Stimulated activated naive CD8-positive, alpha-beta T cell treated with anti-CD3 and anti-CD28 coated beads, Interleukin-15, Interleukin-2, amounts not matched to agents 100 ng/mL and 50 ng/mL, for 24 hours (primary cell): ENCODE data around the gene BTLA.
"Not testable (repeated sequence)": the region's sequence is repeated elsewhere in the genome, so short reads cannot be mapped to it uniquely, and the experiment has no call there.

Experiments
- H3K27ac Mint-ChIP-seq: one replicate; pipeline ENCODE4 v1.8.0; 2021; ENCODE audit warnings: mild to moderate bottlenecking, mixed read lengths
- H3K27me3 Mint-ChIP-seq: one replicate; pipeline ENCODE4 v1.8.0; 2021; ENCODE audit warnings: mixed read lengths
- H3K36me3 Mint-ChIP-seq: one replicate; pipeline ENCODE4 v1.8.0; 2021; ENCODE audit warnings: low read depth, mixed read lengths
- H3K4me1 Mint-ChIP-seq: one replicate; pipeline ENCODE4 v1.8.0; 2021; ENCODE audit warnings: low read depth, mixed read lengths
- H3K4me3 Mint-ChIP-seq: one replicate; pipeline ENCODE4 v1.8.0; 2021; ENCODE audit warnings: mild to moderate bottlenecking, mixed read lengths
- H3K9me3 Mint-ChIP-seq: one replicate; pipeline ENCODE4 v1.8.0; 2021; ENCODE audit warnings: mixed read lengths

Gene BTLA

DNA sequence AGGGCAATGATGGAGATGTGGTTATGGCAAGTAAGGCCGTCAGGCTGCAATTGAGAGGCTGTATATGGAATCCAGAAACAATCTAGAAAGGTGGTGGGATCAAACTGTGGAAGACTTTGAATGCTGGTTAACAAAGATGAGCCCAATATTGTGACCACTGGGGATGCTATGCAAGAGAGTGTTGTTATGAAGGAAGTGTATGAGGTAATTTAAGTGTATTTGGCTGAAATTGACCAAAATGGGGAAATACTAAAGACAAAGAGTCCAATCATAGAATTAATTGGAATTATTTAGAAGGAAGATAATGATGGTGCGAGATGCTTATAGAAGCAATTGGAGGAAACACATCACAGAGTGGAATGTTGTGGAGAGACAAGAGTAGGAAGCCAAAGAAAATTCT lies 24.5 kb downstream of the BTLA start:
- Mint-ChIP-seq H3K36me3 (peaks cover 83% of the 10 kb centered on the region), H3K4me3 (peak overlapping the region; percentile 17), H3K4me1 (peaks cover 67% of the 10 kb centered on the region), H3K9me3 (no peaks in the 10 kb centered on the region), H3K27me3 (no peaks in the 10 kb centered on the region), H3K27ac (peak overlapping the region; percentile 53)

DNA sequence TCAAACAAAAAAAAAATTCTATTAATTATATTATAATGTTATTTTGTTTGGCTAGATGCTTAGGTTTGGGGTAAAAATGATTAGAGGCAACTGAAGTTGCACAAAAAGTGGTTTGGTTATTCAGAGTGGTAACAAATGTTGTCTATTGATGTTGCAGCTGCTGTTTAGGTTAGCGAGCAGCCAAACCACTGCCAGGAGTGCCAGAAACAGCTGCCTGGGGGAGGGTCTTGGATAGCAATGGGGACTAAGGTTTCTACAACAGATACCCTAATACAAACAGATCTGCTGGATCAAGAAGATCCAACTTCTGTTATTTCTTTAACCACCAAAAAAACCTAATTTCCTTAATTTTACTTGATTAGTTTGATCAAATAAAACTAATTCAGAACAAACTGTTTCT lies 26.6 kb downstream of the BTLA start:
- peak overlapping the region; percentile 64 for H3K27ac Mint-ChIP-seq
- H3K4me3 Mint-ChIP-seq: no peak overlapping the region
- H3K9me3 Mint-ChIP-seq: no peaks in the 10 kb centered on the region
- peaks cover 79% of the 10 kb centered on the region for H3K4me1 Mint-ChIP-seq
- H3K36me3 Mint-ChIP-seq: peaks cover 77% of the 10 kb centered on the region
- no peaks in the 10 kb centered on the region for H3K27me3 Mint-ChIP-seq

DNA sequence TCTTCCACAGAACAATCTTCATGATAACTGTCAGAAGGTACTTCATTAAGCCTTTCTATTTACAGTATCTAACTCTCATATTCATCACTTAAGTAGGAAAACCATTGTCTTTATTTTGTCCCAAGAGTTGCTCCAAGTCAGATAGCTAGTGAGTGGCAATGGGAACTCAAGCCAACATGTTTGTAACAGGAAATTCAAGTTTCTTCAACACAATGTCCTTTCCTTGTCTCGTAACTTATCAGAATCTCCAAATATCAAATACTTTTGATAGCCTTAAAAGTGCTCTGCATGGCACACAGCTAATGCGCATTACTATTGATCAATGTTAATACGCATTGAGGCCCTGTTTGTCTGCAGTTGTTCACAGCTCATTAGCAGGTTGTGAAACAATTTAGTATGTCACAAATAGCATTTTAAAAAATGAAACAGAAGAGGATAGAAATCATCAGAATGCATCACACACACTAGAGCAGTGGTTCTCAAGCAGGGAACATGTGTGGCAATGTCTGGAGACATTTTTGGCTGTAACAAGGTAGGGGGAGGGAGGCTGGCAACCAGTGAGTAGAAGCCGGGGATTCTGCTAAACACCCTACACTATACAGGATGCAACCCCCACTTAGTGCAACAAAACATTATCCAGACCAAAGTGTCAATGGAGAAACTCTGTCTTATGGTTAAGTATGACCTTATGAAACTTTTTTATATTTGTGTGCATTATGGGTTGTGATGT lies 27.5 kb downstream of the BTLA start:
- Mint-ChIP-seq H3K9me3 (no peaks in the 10 kb centered on the region), H3K27me3 (no peaks in the 10 kb centered on the region), H3K27ac (peak overlapping the region; percentile 14), H3K36me3 (peaks cover 74% of the 10 kb centered on the region), H3K4me3 (no peak overlapping the region), H3K4me1 (peaks cover 81% of the 10 kb centered on the region)

DNA sequence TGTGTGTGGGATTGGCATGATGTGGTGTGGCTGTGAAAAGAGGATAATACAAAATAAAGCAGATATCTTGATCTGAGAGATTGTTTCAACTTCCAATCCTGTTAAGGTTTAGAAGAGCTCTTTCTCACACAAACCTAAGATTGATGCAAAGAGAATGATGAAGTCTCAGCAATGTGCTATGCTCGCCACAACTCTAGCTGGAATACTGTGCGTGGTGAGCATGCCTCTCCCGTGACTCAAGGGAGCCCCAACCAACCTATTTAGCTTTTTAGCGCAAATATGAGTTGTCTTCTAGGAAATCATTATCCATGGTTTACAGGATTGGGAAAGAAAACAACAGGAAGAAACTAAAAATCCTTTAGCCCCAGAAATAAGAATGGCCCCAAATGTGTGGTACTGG lies 28.5 kb downstream of the BTLA start:
- no peak overlapping the region for H3K27ac Mint-ChIP-seq
- H3K4me1 Mint-ChIP-seq: peaks cover 90% of the 10 kb centered on the region
- H3K4me3 Mint-ChIP-seq: no peak overlapping the region
- peaks cover 73% of the 10 kb centered on the region for H3K36me3 Mint-ChIP-seq
- H3K27me3 Mint-ChIP-seq: no peaks in the 10 kb centered on the region
- no peaks in the 10 kb centered on the region for H3K9me3 Mint-ChIP-seq

DNA sequence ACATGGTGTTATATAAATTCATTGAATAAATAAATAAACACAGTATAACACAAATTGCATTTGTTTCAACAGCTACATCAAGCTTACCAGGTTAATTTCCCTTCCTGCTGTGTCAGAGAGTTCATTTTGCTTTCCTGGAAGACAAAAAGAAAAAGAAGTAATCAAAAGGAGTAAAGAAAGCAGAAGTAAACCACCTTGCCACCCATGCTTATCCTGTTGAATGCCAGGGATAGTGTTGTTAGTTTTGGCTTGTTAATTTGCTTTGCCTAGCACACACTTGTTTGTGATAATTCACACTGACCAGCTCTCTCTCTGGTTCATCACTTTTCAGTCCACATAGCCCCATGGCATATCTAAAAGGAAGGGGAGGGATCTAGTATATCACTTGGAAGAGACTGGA lies 29.6 kb downstream of the BTLA start:
- Mint-ChIP-seq H3K27ac (peak overlapping the region; percentile 38), H3K9me3 (no peaks in the 10 kb centered on the region), H3K4me3 (no peak overlapping the region), H3K4me1 (peaks cover 92% of the 10 kb centered on the region), H3K27me3 (no peaks in the 10 kb centered on the region), H3K36me3 (peaks cover 73% of the 10 kb centered on the region)

DNA sequence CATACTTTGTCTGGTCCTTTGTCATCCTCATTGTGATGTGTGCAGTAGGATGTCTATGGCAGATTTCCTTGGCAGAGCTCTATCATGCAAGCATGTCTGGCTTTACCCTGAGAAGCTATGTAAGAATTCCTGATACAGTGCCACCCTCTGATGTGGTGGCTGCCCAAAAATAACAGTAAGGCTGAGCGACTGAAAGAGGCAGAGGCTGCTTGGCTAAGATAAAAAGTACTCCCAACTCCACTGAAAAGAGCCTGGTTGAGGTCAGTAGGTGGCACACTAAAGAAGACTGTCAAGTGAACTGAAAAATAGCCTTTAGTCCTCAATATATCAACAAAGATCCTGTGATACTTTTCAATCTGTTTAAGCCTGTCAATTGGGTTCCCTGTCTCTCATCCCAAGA lies 31.7 kb downstream of the BTLA start:
- H3K4me3 Mint-ChIP-seq: no peak overlapping the region
- H3K27me3 Mint-ChIP-seq: no peaks in the 10 kb centered on the region
- H3K27ac Mint-ChIP-seq: peak overlapping the region; percentile 28
- peaks cover 92% of the 10 kb centered on the region for H3K4me1 Mint-ChIP-seq
- H3K9me3 Mint-ChIP-seq: no peaks in the 10 kb centered on the region
- H3K36me3 Mint-ChIP-seq: peaks cover 70% of the 10 kb centered on the region

DNA sequence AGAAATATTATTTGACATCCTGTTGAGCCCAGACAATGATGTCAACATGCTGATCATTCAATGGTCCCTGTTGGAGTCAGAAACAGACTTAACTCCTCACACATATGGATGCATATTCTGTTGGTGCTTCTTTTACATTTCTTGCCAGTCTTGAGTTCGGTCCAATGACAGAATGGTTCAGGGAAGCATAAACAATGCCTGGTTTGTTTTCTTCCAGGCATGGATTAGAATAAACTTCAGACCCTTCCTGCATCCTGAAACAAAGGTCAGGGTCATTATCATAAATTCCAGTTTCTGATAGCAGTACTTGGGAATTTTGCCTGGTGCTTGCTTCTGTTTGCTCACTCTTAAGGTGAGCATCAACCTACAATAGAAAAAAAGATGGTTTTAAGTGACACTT lies 33.3 kb downstream of the BTLA start:
- H3K4me1 Mint-ChIP-seq: peaks cover 89% of the 10 kb centered on the region
- peaks cover 70% of the 10 kb centered on the region for H3K36me3 Mint-ChIP-seq

DNA sequence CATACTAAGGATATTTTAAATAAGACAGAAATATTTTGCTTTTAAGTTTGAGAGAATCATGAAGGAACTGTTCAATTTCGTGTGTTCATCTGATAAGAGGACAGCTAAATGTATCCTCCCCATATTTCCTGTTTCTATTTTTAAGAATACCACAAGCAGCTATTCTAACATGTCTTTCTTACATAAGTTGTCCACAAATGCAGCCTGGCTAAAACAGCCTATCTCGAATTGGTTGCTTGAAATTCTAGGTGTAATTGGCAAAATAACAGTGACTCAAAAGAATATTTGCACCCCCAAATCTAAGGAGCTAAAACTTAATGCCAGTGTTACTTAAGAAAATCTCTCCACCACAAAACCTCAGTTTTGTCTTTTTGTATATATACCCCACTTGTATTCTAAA lies 35.0 kb downstream of the BTLA start:
- peak overlapping the region; percentile 47 for H3K4me3 Mint-ChIP-seq
- H3K4me1 Mint-ChIP-seq: peaks cover 89% of the 10 kb centered on the region
- H3K27me3 Mint-ChIP-seq: no peaks in the 10 kb centered on the region
- no peaks in the 10 kb centered on the region for H3K9me3 Mint-ChIP-seq
- peaks cover 61% of the 10 kb centered on the region for H3K36me3 Mint-ChIP-seq
- H3K27ac Mint-ChIP-seq: peak overlapping the region; percentile 79

More for the DNA sequence above, 33.3 kb downstream of the BTLA start:
- H3K9me3 Mint-ChIP-seq: no peaks in the 10 kb centered on the region
- no peak overlapping the region for H3K27ac Mint-ChIP-seq
- no peak overlapping the region for H3K4me3 Mint-ChIP-seq
- H3K27me3 Mint-ChIP-seq: no peaks in the 10 kb centered on the region

DNA sequence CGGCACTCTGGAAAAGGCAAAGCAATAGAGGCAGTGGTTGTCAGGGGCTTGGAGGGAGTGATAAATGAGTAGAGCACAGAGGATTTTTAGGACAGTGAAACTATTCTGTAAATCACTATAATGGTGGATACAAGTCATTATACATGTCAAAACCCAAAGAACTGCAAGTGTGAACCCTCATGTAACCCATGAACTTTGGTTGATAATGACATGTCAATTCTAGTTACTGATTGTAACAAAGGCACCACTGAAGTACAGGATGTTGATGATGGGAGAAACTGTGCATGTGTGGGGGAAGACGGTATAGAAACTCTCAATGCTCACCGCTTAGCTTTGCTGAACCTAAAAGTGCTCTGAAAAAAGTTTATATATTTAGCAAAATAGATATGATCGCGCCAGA lies 36.0 kb downstream of the BTLA start:
- Mint-ChIP-seq H3K4me1 (peaks cover 86% of the 10 kb centered on the region), H3K9me3 (peaks cover 1% of the 10 kb centered on the region), H3K27ac (peak overlapping the region; percentile 69), H3K27me3 (no peaks in the 10 kb centered on the region), H3K36me3 (peaks cover 56% of the 10 kb centered on the region), H3K4me3 (peak overlapping the region; percentile 47)

DNA sequence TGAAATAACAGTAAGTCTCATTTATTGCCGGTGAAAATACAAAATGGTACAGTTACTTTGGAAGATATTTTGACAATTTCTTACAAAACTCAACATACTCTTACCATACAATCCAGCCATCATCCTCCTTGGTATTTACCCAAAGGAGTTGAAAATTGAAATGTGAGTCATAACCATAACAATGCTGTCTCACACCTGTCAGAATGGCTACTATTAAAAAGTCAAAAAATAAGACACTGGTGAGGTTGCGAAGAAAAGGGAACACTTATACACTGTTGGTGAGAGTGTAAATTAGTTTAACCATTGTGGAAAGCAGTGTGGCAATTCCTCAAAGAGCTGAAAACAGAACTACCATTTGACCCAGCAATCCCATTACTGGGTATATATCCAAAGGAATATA lies 37.5 kb downstream of the BTLA start:
- peaks cover 82% of the 10 kb centered on the region for H3K4me1 Mint-ChIP-seq
- not testable (repeated sequence) for H3K9me3 Mint-ChIP-seq, H3K27me3 Mint-ChIP-seq
- peaks cover 48% of the 10 kb centered on the region for H3K36me3 Mint-ChIP-seq
- H3K27ac Mint-ChIP-seq: peak overlapping the region; percentile 91
- H3K4me3 Mint-ChIP-seq: peak overlapping the region; percentile 8

DNA sequence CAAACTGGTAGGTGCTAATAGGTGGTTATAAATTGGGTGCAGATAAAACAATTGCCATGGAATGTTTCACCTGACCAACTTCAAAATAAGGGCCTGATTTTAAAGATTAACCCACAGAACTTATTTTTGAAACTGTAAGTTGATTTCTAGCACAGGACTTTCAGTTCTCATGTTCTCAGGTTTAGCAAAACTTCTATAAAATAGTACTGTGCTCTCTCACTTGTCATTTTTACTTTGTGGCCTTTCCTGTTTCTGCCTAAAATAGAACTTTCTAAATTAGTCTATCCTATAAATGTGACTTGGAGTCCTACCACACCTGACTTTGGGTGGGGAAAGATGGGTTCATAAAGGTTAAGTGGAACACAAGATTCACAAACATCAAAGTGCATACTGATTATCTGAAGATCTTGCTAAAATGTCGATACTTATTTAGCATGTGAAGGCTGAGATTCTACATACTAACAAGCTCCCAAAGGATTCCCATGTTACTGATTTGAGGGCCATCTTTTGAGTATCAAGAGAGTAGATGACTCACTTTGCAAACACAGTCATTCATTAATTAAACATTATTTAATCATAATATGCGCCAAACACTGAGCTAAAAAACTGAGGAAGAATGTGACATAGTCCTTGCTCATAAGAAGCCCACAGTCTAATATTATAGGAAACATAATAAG lies 38.6 kb downstream of the BTLA start:
- Mint-ChIP-seq H3K4me3 (peak overlapping the region; percentile 71), H3K36me3 (peaks cover 40% of the 10 kb centered on the region), H3K27ac (peak overlapping the region; percentile 91), H3K4me1 (peaks cover 76% of the 10 kb centered on the region), H3K9me3 (peaks cover 4% of the 10 kb centered on the region), H3K27me3 (no peaks in the 10 kb centered on the region)

DNA sequence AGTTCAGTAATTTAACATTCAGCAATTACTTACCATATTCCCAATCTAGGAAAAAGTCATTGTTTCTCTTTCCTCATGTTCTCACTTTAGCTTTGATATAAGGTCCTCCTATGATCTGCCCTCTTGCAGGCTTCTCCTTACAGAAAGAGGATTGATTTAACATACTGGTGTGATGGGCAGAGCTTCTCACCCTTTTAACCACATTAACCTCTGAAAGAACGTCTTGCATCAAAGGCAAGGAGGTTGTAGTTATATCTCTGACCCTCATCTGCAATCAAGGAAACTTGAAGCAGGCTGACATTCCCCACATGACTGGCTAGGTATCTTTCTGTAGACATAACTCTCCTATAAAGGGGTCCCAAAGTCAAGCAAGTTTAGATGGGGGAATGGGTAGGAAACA lies 39.5 kb downstream of the BTLA start:
- H3K27ac Mint-ChIP-seq: peak overlapping the region; percentile 91
- H3K4me1 Mint-ChIP-seq: peaks cover 71% of the 10 kb centered on the region

DNA sequence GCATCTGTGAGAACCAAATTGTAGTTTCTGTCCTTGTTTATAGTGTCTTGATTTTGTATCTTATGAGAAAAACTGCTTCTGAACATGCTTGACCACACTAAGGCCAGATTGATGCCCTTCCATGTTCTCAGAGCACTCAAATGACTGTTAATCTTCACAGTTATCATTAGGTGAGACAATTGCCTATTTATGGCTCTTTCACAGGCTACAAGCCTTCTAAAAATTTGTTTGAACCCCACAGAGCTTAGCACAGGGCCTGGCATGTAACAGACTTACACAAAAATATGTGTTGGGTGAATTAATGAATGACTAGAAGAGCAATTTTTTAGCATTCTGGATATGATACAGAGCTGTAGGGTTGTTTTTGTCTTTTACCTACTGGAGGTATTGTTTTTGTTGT lies 43.1 kb downstream of the BTLA start:
- Mint-ChIP-seq H3K4me1 (peaks cover 38% of the 10 kb centered on the region), H3K36me3 (peaks cover 8% of the 10 kb centered on the region), H3K9me3 (peaks cover 4% of the 10 kb centered on the region), H3K27ac (no peak overlapping the region), H3K27me3 (no peaks in the 10 kb centered on the region), H3K4me3 (no peak overlapping the region)

More for the DNA sequence above, 39.5 kb downstream of the BTLA start:
- Mint-ChIP-seq H3K4me3 (peak overlapping the region; percentile 71), H3K9me3 (peaks cover 4% of the 10 kb centered on the region), H3K36me3 (peaks cover 32% of the 10 kb centered on the region), H3K27me3 (no peaks in the 10 kb centered on the region)

DNA sequence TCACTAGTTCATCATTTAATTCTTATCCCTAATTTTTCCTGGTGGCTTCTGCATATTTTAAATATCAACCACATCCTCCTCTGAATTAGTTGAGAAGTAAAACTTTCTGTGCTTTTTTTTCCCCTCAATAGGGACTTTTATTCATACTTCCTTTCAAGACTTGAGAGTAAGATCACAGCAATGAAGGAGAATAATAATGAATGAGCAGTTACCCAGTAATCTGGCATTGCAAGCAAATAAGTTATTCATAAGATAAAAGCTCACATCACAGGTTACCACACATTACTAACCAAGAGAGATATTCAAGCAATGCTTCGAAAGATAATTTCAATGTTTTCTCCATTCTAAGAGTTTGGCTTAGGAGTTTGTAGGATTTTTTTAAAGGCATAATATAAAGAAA lies 50.3 kb downstream of the BTLA start:
- Mint-ChIP-seq H3K9me3 (no peaks in the 10 kb centered on the region), H3K36me3 (peaks cover 5% of the 10 kb centered on the region), H3K4me3 (no peak overlapping the region), H3K27ac (no peak overlapping the region), H3K4me1 (peaks cover 31% of the 10 kb centered on the region), H3K27me3 (no peaks in the 10 kb centered on the region)

DNA sequence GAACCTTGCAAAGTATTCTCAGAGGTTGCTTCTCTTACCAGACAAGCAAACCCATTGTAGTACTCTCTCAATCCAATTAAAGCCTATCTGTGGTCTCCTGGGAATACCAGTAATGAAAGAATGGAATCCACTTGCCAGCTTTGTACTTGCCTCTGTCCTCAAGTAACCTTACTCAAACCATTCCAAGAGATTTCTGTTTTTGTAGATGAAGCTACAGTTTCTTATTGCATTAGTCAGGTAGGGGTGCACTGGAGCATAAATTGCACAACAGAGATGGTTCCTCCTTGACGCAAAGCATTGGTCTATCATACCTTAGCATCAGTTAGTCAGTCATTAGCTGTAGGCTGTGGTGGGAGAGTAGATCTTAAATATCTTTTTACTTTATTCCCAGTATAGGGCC lies 52.9 kb downstream of the BTLA start:
- H3K4me3 Mint-ChIP-seq: no peak overlapping the region
- H3K27me3 Mint-ChIP-seq: no peaks in the 10 kb centered on the region
- H3K27ac Mint-ChIP-seq: no peak overlapping the region
- H3K4me1 Mint-ChIP-seq: peaks cover 36% of the 10 kb centered on the region
- H3K36me3 Mint-ChIP-seq: peaks cover 5% of the 10 kb centered on the region
- no peaks in the 10 kb centered on the region for H3K9me3 Mint-ChIP-seq

DNA sequence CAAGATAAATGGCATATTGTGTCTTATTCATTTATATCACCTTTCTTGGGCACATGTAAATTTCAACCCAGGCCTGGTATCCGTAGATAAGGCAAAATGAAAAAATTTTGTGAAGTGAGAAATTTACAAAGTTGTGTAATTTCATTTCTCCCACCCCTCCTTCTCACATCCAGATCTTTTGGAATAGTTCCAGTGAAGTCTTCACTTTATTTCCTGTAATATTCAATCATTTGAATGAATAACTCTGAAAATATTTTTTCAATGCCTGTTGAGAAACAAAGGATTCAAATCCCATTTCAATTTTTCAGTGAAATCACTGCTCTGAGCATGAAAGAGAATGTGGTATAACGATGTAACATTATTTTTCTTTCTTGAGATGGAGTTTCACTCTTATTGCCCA lies 53.4 kb downstream of the BTLA start:
- H3K27ac Mint-ChIP-seq: no peak overlapping the region
- H3K4me3 Mint-ChIP-seq: no peak overlapping the region
- H3K9me3 Mint-ChIP-seq: no peaks in the 10 kb centered on the region
- H3K27me3 Mint-ChIP-seq: no peaks in the 10 kb centered on the region
- H3K36me3 Mint-ChIP-seq: peaks cover 5% of the 10 kb centered on the region
- peaks cover 36% of the 10 kb centered on the region for H3K4me1 Mint-ChIP-seq
